NCI-H774 (cell line): ENCODE measurements around the gene UBFD1.
"Not testable (repeated sequence)": the region's sequence is repeated elsewhere in the genome, so short reads cannot be mapped to it uniquely, and the experiment has no call there.

ENCODE experiments used
- DNase-seq: peaks from one replicate; lab custom pipeline; 2025; lab: John Stamatoyannopoulos, UW

UBFD1 gene

GRCh38 chr16:23608194-23608593 lies 50.7 kb downstream of the UBFD1 start:
- no peak for DNase-seq

GRCh38 chr16:23609929-23610328 lies 52.4 kb downstream of the UBFD1 start:
- no peak for DNase-seq

DNA sequence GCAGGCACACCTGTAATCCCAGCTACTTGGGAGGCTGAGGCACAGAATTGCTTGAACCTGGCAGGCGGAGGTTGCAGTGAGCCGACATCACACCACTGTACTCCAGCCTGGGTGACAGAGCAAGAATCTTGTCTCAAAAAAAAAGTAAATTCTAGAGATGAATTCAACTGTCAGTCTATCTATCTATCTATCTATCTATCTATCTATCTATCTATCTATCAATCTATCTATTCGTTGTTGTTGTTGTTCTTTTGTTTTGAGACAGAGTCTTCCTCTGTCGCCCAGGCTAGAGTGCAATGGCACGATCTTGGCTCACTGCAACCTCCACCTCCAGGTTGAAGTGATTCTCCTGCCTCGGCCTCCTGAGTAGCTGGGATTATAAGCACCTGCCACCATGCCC lies 53.4 kb downstream of the UBFD1 start:
- not testable (repeated sequence) for DNase-seq

DNA sequence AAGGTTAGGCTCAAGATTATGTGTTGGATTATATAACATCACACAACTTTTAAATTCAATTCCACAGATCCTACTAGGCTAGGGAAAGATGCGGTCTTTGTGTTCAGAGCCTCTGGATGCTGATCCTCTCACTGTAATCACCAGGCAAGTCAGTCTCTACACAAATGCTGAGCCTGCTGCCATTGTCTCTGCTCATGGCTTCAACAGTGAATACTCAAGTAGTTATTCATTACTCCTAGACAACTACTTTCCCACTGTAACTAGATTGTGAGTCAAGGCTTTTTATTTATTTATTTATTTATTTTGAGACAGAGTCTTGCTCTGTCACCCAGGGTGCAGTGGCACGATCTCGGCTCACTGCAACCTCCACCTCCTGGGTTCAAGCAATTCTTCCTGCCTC lies 54.4 kb downstream of the UBFD1 start:
- DNase-seq: no peak

- no peak for DNase-seq
Observed at GRCh38 chr16:23615805-23616204, 58.3 kb downstream of the UBFD1 start.
